GM19463 (cell line): ENCODE results near the gene CD3G.

Experiments
- ATAC-seq: cut with Tn5 transposase; IDR thresholded peaks from one replicate; pipeline ENCODE4 v1.9.1; 2021; ENCODE audit warnings: mild to moderate bottlenecking, moderate library complexity; ENCODE audit not compliant: unreplicated experiment

CD3G gene

DNA sequence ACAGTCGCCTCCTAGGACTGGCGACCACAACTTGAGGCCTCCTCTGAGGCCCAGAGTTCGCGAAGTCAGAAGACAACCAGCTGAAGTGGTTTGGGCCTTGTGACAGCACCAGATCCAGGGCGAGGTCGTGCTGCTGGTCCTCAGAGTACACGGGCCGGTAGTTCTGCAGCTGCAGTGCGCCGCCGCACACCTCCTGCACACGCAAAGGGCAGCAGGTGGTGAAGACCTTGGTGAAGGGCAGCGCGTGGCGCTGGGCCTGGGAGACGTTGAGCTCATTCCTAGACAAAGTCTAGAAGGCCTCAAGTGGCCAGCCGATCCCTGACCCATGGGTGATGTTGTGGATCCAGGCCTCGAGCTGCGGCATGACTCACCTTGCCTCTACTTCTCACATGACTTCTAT lies 21.4 kb upstream of the CD3G start:
- ATAC-seq, result no peak

DNA sequence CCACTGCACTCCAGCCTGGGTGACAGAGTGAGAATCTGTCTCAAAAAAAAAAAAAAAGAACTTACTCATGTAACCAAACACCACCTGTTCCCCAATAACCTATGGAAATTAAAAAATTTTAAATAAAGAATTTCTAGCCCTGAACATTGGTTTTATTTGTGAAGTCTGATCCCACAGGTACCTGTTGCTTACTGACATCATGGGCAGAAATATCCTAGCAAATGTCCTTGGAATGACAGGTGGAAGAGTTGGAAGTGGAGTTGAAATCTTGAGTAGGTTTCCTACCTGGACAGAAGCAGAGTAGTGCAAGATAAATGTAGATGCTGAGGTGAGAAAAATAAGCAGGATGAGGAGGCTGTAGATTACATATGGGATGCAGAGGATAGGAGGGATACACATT lies 18.9 kb upstream of the CD3G start:
- no peak for ATAC-seq

DNA sequence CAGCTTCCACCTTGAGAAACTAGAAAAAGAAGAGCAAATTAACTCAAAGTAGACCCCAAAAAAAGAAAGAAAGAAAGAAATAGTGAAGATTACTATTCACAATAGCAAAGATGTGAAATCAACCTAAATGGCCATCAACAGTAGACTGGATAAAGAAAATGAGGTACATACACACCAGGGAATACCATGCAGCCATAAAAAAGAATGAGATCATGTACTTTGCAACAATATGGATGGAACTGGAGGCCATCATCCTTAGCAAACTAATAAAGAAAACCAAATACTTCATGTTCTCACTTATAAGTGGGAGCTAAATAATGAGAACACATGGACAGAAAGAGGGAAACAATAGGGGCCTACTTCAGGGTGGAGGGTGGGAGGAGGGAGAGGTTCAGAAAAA lies 15.4 kb upstream of the CD3G start:
- ATAC-seq, result no peak

GRCh38 chr11:118334745-118335144 lies 9.4 kb upstream of the CD3G start:
- ATAC-seq, result no peak

DNA sequence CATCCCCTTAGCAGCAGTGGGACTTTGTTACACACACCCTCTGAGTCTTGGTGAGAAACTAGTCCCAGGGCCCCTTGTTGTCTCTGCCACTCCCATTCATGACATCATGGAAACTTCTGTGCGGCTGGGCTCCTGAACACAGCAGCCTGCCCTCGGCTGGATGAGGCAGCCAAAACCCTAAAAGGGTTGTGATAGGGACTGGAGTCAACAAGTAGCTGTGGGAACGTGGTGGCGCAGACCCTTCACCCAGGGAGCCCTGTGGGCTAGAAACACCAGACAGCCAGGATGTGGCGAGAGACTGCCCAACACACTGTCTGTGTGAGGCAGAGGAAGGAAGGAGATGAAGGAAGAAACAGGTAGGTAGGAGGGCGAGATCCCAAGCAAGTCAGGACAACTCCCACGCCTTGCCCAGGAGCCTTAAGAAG lies 5.5 kb upstream of the CD3G start:
- ATAC-seq, result no peak

GRCh38 chr11:118339281-118339961 lies 4.7 kb upstream of the CD3G start:
- ATAC-seq, result no peak

- no peak for ATAC-seq
Measured at GRCh38 chr11:118340449-118340848, 3.7 kb upstream of the CD3G start.

- no peak for ATAC-seq
Measured at GRCh38 chr11:118341261-118341660, 2.9 kb upstream of the CD3G start.

GRCh38 chr11:118341815-118342489 lies 2.2 kb upstream of the CD3G start:
- ATAC-seq, result no peak

GRCh38 chr11:118342503-118343161 lies 1.5 kb upstream of the CD3G start, which contains the start of gene CD3D:
Gene CD3D, minus strand, starts transcription at chr11:118342705. Its CDS starts 98 bp downstream, at chr11:118342607.
- ATAC-seq, result no peak

- no peak for ATAC-seq
Measured at GRCh38 chr11:118343248-118343647, 896 bp upstream of the CD3G start.

DNA sequence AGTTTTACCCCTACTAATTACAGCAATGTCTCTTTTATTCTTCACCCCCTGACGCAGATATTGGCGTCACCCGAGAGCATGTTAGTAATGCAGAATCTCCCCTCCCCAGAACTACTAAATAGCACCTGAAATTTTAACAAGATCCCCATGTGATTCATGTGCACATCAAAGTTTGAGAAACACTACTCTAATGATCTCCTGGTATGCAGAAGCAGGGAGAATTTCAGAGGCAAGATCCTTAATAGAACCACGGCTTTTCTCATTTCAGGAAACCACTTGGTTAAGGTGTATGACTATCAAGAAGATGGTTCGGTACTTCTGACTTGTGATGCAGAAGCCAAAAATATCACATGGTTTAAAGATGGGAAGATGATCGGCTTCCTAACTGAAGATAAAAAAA lies 5.3 kb downstream of the CD3G start:
- ATAC-seq, result no peak

DNA sequence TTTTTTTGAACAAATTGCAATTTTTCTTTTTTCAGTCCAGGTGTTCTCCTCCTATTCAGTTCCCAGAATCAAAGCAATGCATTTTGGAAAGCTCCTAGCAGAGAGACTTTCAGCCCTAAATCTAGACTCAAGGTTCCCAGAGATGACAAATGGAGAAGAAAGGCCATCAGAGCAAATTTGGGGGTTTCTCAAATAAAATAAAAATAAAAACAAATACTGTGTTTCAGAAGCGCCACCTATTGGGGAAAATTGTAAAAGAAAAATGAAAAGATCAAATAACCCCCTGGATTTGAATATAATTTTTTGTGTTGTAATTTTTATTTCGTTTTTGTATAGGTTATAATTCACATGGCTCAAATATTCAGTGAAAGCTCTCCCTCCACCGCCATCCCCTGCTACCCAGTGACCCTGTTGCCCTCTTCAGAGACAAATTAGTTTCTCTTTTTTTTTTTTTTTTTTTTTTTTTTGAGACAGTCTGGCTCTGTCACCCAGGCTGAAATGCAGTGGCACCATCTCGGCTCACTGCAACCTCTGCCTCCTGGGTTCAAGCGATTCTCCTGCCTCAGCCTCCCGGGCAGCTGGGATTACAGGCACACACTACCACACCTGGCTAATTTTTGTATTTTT lies 9.1 kb downstream of the CD3G start:
- no peak for ATAC-seq

DNA sequence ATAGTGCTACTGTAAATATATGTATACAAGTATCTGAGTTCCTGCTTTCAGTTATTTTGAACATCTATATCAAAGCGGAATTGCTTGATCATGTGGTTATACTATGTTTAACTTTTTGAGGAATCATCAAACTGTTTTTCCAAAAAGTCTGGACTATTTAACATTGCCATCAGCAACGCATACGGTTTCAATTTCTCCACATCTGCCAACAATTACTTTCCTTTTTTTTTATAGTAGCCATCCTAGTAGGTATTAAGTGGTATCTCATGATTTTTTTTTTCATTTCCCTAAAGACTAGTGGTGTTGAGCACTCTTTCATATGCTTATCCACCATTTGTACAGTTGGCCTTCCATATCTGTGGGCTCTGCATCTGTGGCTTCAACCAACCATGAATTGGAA lies 13.9 kb downstream of the CD3G start:
- no peak for ATAC-seq

DNA sequence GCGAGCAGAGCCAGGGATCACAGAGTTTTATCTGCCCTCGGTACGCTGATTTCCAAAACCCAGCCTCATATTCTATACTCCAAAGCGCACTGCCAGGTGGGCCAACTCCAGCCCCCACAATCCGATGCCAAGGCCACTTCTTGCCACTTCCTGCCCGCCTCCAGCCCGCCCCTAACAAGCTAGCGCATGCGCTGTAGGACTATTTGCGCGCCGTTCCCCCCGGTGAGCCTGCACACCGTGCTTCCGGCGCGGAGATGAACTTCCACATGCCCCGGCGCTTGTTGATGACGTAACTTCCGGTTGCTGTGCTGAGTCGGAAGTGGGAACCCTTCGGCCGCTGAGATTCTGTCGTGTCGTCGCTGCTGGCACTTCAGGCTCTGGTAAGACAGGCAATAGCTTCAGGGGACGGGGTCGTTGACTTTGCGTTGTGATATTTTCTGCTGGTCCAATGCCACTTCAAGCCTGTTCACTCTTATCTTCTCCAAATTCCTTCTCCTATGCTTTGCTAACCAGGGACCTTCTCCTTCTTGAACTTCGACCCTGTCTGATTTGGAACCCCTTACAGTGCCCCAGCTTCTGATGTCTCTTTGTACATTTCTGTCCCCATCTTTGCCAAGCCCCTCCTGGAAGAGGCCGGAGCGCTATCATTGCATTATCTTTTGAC lies 15.3 kb downstream of the CD3G start, which contains the start of gene UBE4A:
TSS of gene UBE4A (plus strand) at position 306 of the 664 bp plus-strand sequence. CDS start 5,481 bp downstream, outside the sequence.
- peak; percentile 84 for ATAC-seq

GRCh38 chr11:118364956-118365615 lies 20.9 kb downstream of the CD3G start:
- ATAC-seq, result no peak

DNA sequence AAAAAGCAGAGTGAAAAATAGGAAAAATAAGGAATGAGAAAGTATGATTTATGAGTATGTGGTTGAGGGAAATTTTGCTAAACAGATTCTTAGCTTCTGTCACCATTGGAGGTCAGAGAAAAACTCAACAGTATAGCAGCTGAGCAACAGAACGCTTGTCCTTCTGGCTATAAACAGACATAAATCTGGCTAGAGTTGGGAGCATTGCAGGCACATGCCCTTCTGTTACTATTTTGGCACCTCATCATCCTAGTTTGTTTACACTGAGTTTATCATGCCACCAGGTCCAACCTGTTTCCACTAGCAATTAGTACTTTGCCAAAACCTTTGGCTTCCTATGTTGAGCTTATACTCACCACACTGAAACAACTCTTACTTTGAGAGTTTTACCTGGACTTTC lies 22.1 kb downstream of the CD3G start:
- no peak for ATAC-seq

DNA sequence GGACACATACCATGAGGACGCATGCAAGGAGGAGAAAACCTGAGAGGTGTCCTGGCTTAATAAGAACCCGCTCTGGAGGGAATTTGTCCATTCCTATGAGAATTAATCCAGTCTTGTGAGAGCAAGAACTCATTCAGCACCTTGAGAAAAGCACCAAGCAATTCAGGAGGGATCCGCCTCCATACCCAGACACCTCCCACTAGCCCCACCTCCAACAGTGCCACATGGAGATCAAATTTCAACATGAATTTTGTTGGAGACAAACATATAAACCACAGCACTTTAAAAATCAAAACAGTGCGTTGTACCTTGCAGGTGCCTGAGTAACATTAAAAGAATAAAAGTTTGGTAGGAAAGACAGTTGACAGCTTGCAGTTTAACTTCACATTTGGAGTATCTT lies 26.6 kb downstream of the CD3G start:
- ATAC-seq, result no peak

- ATAC-seq, result no peak
Measured at GRCh38 chr11:118373263-118373662, 29.1 kb downstream of the CD3G start.

- no peak for ATAC-seq
Measured at GRCh38 chr11:118373871-118374270, 29.7 kb downstream of the CD3G start.
